22Rv1 (cell line): ENCODE data around the gene ZSCAN9.

ENCODE experiments used
- CTCF ChIP-seq: fragments of 450-650 bp; IDR thresholded peaks from 2 replicates; pipeline ENCODE4 v1.5.1; 2017; ENCODE audit warnings: mild to moderate bottlenecking
- ZFX ChIP-seq: fragments of 450-650 bp; IDR thresholded peaks from 2 replicates; pipeline ENCODE4 v1.6.1; 2017; ENCODE audit warnings: antibody characterized with exemption, borderline replicate concordance

DNA sequence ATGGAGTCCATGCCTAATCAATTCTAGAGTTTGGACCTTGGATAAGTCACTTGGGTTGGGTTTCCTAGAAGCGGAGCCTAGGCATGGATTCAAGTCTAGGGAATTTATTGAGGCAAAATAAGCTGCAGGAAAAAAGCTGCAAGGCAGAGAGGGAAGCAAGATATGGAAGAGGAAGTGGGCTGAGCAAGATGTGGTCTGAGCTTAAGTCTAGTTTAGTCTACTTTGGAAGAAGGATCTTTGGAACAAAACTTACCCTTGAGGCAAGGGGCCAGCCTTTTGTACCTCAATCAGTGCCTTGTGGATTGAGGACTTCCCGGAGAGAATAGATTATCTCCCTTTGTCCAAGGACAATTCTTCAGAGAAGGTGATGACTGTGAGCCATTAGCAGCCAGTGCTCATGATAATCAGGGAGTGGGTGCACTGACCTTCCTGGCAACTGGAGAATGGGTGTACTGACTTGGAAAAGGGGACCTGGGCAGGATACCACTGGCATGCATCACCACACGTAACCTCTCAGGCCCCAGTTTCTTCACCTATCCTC, 10.9 kb downstream of the ZSCAN9 start:
- no peak for TF ChIP-seq CTCF
- no peak for TF ChIP-seq ZFX
